Left ventricle myocardium inferior (tissue), 1 donor: ENCODE results near the gene UBE2U. TPM values are rescaled to one million over a fixed set of nuclear protein-coding genes. Genes with fewer than 3 reads are reported as not detected.

Experiments used
- DNase-seq: peaks from one replicate; pipeline ENCODE4 v3.0.0-alpha.2; 2020
- H3K27ac ChIP-seq: fragments of 200-600 bp; replicated peaks from 2 replicates; pipeline ENCODE4 v1.8.0; 2021
- H3K27me3 ChIP-seq: fragments of 200-600 bp; 2 replicates; pipeline ENCODE4 v1.8.0; 2021; ENCODE audit warnings: low read depth
- H3K36me3 ChIP-seq: fragments of 200-600 bp; 2 replicates; pipeline ENCODE4 v1.8.0; 2021
- H3K4me1 ChIP-seq: fragments of 200-600 bp; 2 replicates; pipeline ENCODE4 v1.8.0; 2021
- H3K4me3 ChIP-seq: fragments of 200-600 bp; 2 replicates; pipeline ENCODE4 v1.8.0; 2021; ENCODE audit warnings: mild to moderate bottlenecking, moderate library complexity
- H3K9me3 ChIP-seq: fragments of 200-600 bp; replicated peaks from 2 replicates; pipeline ENCODE4 v1.8.0; 2021
- CTCF ChIP-seq: fragments of 200-600 bp; IDR thresholded peaks from 2 replicates; pipeline ENCODE4 v1.8.0; 2021; ENCODE audit warnings: antibody characterized with exemption, mild to moderate bottlenecking, borderline replicate concordance
- intact Hi-C: fragments of 100-400 bp; cut with micrococcal nuclease; formaldehyde crosslinking; loops from one replicate; pipeline ENCODE4 v1.11.0; 2022
- long read RNA-seq: library from polyadenylated mRNA; unstranded; transcript quantifications from one replicate; pipeline ENCODE4 v2.0.0, GENCODE V29; 2021
- total RNA-seq: library from RNA; stranded (reverse); fragmentation: NEBNext Ultra II Directional; extraction: Animal tissue kit (Norgen Biotek cat#: 25700); gene quantifications from one replicate; pipeline ENCODE4 v1.2.1, GENCODE V29; 2021
- donor health status: DM: no; HTN: yes; CAD: no; lungs with severe emphysema.

UBE2U gene
- total RNA-seq: 0.85 TPM
- long read RNA-seq: 0 reads

- DNase-seq: no peak
- no peaks in the 10 kb centered on the region for H3K9me3 ChIP-seq
- H3K36me3 ChIP-seq: no peaks in the 10 kb centered on the region
- H3K27me3 ChIP-seq: peaks cover 18% of the 10 kb centered on the region
- no peak within 1 kb of the TSS for H3K4me3 ChIP-seq
- no peak within 1 kb of the TSS for H3K27ac ChIP-seq
- no peak for TF ChIP-seq CTCF
- no peaks in the 10 kb centered on the region for H3K4me1 ChIP-seq
- intact Hi-C loops: no loop called here
These were observed at the start of gene UBE2U for GRCh38 chr1:64203420-64203819. Gene UBE2U, plus strand, starts transcription at chr1:64203623. Its CDS starts 428 bp downstream, at chr1:64204051.

- no peaks in the 10 kb centered on the region for H3K27me3 ChIP-seq
- H3K36me3 ChIP-seq: peaks cover 8% of the 10 kb centered on the region
- H3K27ac ChIP-seq: no peak overlapping the region
- H3K9me3 ChIP-seq: no peaks in the 10 kb centered on the region
- H3K4me3 ChIP-seq: no peak overlapping the region
- no peak for TF ChIP-seq CTCF
- no peak for DNase-seq
- no peaks in the 10 kb centered on the region for H3K4me1 ChIP-seq
- intact Hi-C loops: no loop called here
These were observed 48.1 kb upstream of the UBE2U start for GRCh38 chr1:64155278-64155677.

- no peak for DNase-seq
- Histone ChIP-seq H3K36me3 (peaks cover 8% of the 10 kb centered on the region), H3K27ac (no peak overlapping the region), H3K4me3 (no peak overlapping the region), H3K27me3 (no peaks in the 10 kb centered on the region), H3K4me1 (peaks cover 6% of the 10 kb centered on the region), H3K9me3 (no peaks in the 10 kb centered on the region)
- intact Hi-C loops: no loop called here
- no peak for TF ChIP-seq CTCF
These were observed 42.0 kb upstream of the UBE2U start for GRCh38 chr1:64161357-64161941.

- peaks cover 6% of the 10 kb centered on the region for H3K4me1 ChIP-seq
- DNase-seq: no peak
- intact Hi-C loops: no loop called here
- TF ChIP-seq CTCF: no peak
- no peak overlapping the region for H3K4me3 ChIP-seq
- no peak overlapping the region for H3K27ac ChIP-seq
- peaks cover 8% of the 10 kb centered on the region for H3K36me3 ChIP-seq
- no peaks in the 10 kb centered on the region for H3K27me3 ChIP-seq
- H3K9me3 ChIP-seq: no peaks in the 10 kb centered on the region
These were observed 41.3 kb upstream of the UBE2U start for GRCh38 chr1:64162151-64162550.

DNA sequence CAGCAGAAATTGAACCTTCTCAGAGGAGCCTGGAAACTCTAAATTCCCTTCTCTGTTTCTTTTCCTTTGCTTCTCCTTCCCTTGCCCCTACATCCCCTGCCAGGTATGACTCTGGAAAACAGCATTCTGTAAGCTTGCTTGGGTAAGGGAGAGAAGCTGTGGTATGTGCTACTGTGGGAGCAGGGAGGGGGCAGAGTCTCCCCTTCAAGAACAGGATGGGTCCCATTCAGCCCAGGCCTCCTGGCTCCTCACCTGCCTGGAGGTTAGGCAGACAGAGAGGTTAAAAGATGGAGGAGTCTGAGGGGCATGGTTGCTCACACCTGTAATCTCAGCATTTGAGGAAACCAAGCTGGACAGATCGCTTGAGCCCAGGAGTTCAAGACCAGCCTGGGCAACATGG, 40.6 kb upstream of the UBE2U start:
- peaks cover 6% of the 10 kb centered on the region for H3K4me1 ChIP-seq
- no peak overlapping the region for H3K4me3 ChIP-seq
- H3K27ac ChIP-seq: no peak overlapping the region
- H3K36me3 ChIP-seq: peaks cover 8% of the 10 kb centered on the region
- intact Hi-C loops: no loop called here
- TF ChIP-seq CTCF: no peak
- H3K9me3 ChIP-seq: no peaks in the 10 kb centered on the region
- H3K27me3 ChIP-seq: no peaks in the 10 kb centered on the region
- DNase-seq: no peak
